NT2/D1 (cell line): ENCODE measurements around the gene EGFR.

Experiments used
- SUZ12 ChIP-seq: IDR thresholded peaks from 2 replicates; pipeline ENCODE4 v1.6.1; 2011; ENCODE audit not compliant: insufficient read length, insufficient read depth; ENCODE audit errors: extremely low read depth
- YY1 ChIP-seq: IDR thresholded peaks from 2 replicates; pipeline ENCODE4 v1.6.1; 2011; ENCODE audit not compliant: insufficient read length, insufficient read depth
- ZNF274 ChIP-seq: IDR thresholded peaks from 2 replicates; pipeline ENCODE4 v1.6.1; 2011; ENCODE audit warnings: mild to moderate bottlenecking, low read depth, low read length

GRCh38 chr7:55128693-55129394, 110.0 kb downstream of the EGFR start:
- TF ChIP-seq ZNF274 (no peak), YY1 (no peak), SUZ12 (no peak)
